NCI-H1930 (cell line): ENCODE data around the gene ERICH3.
"Not testable (repeated sequence)": the region's sequence is repeated elsewhere in the genome, so short reads cannot be mapped to it uniquely, and the experiment has no call there.

Source experiments
- DNase-seq, 2 experiments: peaks; one replicate each; lab custom pipeline; 2025; lab: John Stamatoyannopoulos, UW

The ERICH3 gene

GRCh38 chr1:74681001-74681400 lies 7.4 kb upstream of the ERICH3 start:
- no peak for DNase-seq

DNA sequence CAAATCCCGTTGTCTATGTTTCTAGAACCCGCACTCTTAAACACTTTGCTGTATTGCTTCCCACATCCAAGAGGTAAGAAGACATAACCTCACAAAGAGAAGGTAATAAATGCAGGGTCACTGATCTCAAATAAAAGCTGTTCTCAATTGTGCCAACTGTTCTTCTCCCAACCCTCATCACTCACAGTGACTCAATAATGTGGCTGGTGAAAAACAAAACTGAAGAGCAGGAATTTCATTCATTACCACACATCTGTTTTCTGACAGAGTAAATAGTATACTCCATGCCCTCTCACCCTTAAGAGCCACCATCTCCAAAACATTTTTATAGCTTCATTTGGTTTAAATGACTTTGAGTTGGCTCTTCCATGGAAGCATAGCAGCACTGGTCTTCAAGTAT lies 6.2 kb upstream of the ERICH3 start:
- DNase-seq: no peak

DNA sequence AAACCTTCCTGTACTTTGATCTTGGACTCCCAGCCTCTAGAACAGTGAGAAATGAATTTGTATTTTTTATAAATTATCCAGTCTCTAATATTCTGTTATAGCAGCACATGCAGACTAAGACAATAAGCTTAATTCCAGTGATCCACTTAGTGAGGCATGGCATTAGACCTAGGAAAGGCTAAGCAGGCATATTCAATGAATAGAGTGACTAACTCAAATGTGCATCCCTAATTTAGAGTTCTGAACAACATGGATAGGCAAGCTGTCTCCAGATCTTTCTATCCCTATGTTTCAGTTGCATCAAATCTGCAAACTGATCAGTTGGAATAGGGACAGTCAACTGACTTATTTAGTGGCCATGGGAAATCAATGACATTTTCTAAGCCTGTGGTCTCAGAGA lies 4.3 kb upstream of the ERICH3 start:
- DNase-seq: no peak

DNA sequence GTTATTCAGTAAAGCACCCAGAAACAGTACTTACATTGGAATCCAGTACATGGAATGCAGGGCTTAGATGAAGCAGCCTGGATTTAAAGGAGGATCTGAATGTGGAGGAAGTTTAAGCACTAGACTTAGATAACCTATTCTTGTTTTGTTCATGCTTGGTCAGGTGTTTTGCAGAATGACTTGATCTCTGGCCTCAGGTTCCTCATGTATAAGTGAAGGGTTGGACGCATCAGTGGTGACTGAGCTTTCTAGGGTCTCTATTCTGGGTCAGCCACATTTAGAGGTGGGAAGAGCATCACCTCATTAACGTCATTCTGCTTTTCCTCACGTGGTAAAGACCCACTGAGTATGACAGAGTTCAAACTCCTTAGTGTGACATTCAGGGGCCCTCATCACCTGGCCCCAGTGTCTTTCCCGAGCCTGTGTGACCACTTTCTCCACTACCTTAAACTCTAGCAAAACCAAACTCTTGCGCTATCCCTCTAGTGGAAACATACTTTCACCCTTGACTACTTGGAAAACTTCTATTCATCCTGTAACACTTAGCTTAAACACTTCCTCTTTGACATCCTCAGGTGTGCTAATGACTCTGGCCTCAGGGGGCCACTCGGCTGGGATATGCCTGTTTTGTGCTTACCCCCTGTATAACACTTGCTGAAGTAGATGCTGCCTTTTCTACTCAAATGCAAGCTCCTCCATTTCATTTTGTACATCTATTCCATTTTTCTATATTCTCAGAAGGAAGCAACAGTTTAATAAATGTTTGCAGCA lies 871 bp upstream of the ERICH3 start:
- DNase-seq: no peak

GRCh38 chr1:74670866-74671265 lies 2.7 kb downstream of the ERICH3 start:
- DNase-seq: not testable (repeated sequence)

DNA sequence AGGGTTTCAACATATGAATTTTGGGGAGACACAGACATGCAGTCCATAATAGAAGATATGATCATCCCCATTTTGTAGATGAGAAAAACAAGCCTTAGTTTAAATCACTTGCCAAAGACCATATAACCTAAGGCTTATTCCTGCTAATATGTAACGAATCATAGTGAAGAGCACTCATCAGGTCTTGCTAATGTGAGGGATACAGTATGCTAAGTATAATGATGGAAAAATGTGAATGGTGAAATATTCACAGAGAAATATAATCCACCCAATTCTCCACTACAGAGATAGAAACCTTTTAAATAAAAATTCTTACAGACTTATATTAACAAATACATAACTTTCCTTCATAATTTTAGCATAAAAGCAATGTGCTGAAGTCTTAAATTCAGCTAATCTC lies 18.9 kb downstream of the ERICH3 start:
- DNase-seq: no peak

GRCh38 chr1:74652711-74653139 lies 20.9 kb downstream of the ERICH3 start:
- no peak for DNase-seq

GRCh38 chr1:74650561-74650960 lies 23.0 kb downstream of the ERICH3 start:
- no peak for DNase-seq

DNA sequence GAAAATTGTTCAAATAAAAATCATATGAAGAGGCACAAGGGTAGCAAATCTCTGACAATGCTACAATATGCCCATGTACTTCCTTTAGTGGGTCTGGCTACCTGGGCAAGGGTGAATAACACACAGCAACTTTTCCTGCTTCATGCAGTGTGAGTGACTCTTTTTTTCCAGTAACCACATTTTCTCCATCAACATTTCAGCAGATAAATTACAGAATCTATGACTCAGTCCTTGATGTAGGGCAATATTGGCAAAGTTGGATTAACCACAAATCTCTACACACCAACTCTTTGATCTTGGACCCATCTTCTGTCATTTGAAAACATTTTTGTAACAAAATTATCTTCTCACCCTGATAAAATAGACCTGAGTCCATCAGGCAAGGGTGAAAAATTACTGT lies 31.7 kb downstream of the ERICH3 start:
- no peak for DNase-seq

GRCh38 chr1:74641161-74641560 lies 32.4 kb downstream of the ERICH3 start:
- DNase-seq: no peak

GRCh38 chr1:74637296-74637695 lies 36.3 kb downstream of the ERICH3 start:
- DNase-seq: no peak

DNA sequence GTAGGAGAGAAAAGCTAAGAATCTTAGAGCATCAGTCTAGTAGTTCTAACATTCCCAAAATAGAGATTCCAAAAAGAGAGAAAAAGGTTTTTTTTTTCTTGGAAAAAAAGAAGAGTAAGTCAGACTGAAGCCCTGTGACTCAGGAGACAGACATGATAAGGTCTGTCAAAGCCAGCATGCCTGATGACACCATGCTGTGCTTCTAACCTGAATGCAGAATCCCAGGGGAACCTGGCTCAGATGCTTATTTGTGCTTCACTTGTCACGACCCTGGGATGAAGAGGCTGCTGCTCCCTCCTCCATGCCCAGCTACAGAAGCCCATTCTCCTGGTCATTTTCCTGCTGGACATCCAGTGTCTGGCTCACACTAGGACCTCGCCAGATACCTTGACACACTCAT lies 44.3 kb downstream of the ERICH3 start:
- no peak for DNase-seq

GRCh38 chr1:74623716-74624115 lies 49.9 kb downstream of the ERICH3 start:
- DNase-seq: no peak

DNA sequence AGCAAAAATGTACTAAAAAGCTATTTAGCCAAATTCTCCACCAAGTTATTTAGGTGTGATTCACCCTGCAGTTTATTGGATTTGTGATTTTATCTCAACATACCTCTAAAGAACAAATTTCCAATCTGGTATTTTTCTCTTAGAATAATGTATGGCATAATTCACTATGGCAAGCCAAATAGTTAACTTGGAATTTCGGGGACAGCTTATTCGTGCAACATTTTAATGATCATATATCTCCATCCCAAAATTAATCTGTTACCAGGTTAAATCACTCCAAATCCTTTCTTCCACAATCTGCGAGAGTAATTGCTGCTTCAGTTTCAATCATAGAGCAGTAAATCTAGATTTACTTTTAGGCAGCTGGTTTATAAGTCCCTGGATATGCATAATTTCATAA lies 53.4 kb downstream of the ERICH3 start:
- DNase-seq: no peak

GRCh38 chr1:74618974-74619373 lies 54.6 kb downstream of the ERICH3 start:
- no peak for DNase-seq

DNA sequence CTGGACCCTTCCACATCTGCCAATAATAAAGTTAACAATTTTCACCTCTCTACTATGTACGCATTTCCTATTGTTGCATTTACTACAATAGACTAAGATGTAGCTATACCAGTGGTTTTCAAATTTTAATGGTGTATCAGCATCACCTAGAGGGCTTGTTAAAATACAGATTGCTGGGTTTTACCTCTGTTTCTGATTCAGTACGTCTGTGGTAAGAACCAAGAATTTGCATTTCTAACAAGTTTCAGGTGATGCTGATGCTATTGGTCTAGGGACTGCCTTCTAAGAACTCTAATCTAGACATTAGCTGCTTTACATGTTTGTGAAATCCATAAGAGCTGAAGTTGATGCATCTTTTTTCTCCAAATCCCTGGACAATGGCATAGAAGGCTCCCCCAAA lies 59.7 kb downstream of the ERICH3 start:
- DNase-seq: no peak

GRCh38 chr1:74611887-74612286 lies 61.7 kb downstream of the ERICH3 start:
- no peak for DNase-seq

DNA sequence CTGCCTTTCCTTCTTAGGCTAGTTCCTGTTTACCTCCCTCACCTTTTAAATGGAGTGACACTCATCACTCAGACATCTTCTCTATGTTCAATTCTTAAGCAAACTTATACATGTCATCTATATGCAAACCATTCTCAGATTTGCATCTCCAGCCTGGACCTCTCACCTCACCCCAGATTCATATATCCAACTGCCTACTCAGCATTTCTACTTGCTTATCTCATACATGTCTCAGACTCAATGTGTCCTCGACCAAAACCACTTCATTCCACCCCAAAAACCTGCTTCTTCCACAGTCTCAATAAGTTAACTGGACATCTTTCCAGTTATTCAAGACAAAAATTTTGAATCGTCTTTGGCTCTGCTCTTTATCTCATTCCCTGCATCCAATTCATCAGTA lies 62.6 kb downstream of the ERICH3 start:
- DNase-seq: no peak

DNA sequence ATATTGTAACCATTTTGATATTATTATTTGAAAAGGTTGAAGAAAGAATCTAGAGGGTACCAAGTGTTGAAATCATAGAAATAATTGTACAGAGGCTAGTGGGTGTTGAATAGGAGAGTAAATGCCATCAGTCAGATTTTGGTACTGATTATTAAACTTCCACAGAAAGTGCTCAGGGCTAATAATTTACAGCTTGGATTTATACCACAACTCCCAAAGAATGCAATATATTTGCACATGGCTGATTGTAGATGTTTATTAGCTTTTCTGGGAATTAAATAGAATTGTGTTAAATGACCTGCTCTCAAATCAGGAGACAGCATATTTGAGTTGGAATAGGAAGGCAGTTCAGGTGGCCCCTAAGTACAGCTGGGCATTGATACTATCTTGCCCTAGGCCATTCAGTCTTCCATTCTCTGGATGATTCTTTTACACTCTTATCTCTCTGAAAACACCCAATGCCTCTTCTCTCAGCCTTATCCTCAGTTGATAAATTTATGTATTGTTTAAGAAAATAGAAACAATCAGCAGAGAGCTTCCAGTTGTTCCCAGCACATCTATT lies 63.7 kb downstream of the ERICH3 start:
- no peak for DNase-seq

DNA sequence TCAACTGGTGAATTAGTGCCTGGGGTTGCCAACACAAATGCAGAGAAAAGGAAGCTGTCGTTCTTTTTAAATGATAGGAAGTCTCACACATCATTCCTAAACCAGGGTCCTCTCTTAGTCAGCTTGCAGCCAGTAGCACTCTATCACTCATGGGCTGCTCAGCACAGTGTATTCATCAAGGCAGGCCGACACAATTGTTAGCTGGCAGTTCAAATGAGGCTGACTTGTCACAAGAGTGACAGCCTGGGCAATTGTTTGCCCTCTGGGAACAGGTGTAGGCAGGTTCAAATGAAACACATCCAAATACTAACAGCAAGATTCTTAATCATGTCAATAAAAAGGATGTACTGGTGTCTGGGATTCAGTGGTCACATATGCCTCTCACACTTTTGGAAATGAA lies 76.9 kb downstream of the ERICH3 start:
- DNase-seq: no peak

- DNase-seq: no peak
These were observed 79.4 kb downstream of the ERICH3 start for GRCh38 chr1:74593887-74594866.

DNA sequence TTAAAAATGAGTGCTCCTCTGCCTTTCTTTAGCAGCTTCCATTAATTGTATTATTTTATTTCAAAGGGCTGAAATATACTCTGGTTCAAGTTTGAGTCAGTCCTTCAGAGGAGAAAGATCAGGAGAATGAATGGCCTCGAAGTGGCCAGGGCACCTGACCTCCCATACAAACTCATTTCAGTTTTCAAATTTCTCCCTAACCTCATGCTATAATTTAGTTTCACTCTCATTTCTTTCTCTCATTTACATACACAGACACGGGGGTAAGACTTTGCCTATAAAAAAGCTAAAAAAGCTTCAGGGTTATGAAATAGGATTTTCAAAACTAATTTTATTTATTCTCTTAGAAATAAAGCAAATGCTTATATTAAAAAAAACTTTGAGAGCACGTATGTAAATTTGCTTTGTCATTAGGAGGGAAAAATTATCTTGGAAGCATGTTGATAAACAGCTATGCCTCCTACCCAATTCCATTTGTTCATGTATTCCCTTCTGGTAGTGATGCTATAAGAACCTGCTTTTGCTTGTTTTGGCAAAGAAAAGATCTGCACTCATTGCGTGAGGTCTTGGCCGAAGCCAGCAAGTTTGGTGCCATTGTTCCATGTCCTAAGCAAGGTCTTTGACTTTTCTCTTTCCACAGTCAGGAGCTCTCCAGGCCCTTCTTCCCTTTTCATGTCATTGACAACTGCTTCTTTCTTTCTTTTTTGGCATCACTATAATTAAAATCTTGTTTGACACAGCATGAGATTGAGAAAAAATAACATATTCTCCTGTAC lies 80.8 kb downstream of the ERICH3 start:
- DNase-seq: no peak
